Measurements from ENCODE around the gene RBM24.

RBM24 gene

GRCh38 chr6:17281100-17281496 lies at the start of gene RBM24:
Gene RBM24 (plus strand): TSS chr6:17281361. CDS start chr6:17281582, 221 bp downstream.
- DNase-seq = peak; percentile 81

GRCh38 chr6:17233531-17233930 lies 47.6 kb upstream of the RBM24 start:
- DNase-seq = no peak

GRCh38 chr6:17237246-17237645 lies 43.9 kb upstream of the RBM24 start:
- DNase-seq = no peak

GRCh38 chr6:17239260-17239659 lies 41.9 kb upstream of the RBM24 start:
- DNase-seq = no peak

- DNase-seq = no peak
Observed at GRCh38 chr6:17240803-17241500, 40.2 kb upstream of the RBM24 start.

GRCh38 chr6:17242087-17242486 lies 39.1 kb upstream of the RBM24 start:
- DNase-seq = no peak

GRCh38 chr6:17250237-17250636 lies 30.9 kb upstream of the RBM24 start:
- no peak for DNase-seq

- no peak for DNase-seq
Observed at GRCh38 chr6:17251953-17252352, 29.2 kb upstream of the RBM24 start.

GRCh38 chr6:17258749-17259148 lies 22.4 kb upstream of the RBM24 start:
- DNase-seq = no peak

GRCh38 chr6:17265570-17265969 lies 15.6 kb upstream of the RBM24 start:
- DNase-seq = no peak

GRCh38 chr6:17267566-17267965 lies 13.6 kb upstream of the RBM24 start:
- DNase-seq = no peak

- no peak for DNase-seq
Observed at GRCh38 chr6:17268114-17268513, 13.0 kb upstream of the RBM24 start.

GRCh38 chr6:17269840-17270239 lies 11.3 kb upstream of the RBM24 start:
- DNase-seq = no peak

GRCh38 chr6:17271628-17272027 lies 9.5 kb upstream of the RBM24 start:
- DNase-seq = no peak

GRCh38 chr6:17276766-17277165 lies 4.4 kb upstream of the RBM24 start:
- no peak for DNase-seq

GRCh38 chr6:17277256-17277655 lies 3.9 kb upstream of the RBM24 start:
- no peak for DNase-seq

GRCh38 chr6:17278289-17279063 lies 2.7 kb upstream of the RBM24 start:
- DNase-seq = no peak

GRCh38 chr6:17280138-17280537 lies 1.0 kb upstream of the RBM24 start:
- no peak for DNase-seq

- peak; percentile 78 for DNase-seq
Observed at GRCh38 chr6:17280552-17281090, 540 bp upstream of the RBM24 start.

- peak; percentile 65 for DNase-seq
Observed at GRCh38 chr6:17281497-17282481, 628 bp downstream of the RBM24 start.

- no peak for DNase-seq
Observed at GRCh38 chr6:17283074-17283473, 1.9 kb downstream of the RBM24 start.

GRCh38 chr6:17289630-17290061 lies 8.5 kb downstream of the RBM24 start:
- DNase-seq = peak; percentile 55

GRCh38 chr6:17291778-17292177 lies 10.6 kb downstream of the RBM24 start:
- peak; percentile 59 for DNase-seq
